Osteocyte (in vitro differentiated cells): Measurements from ENCODE around the gene DDX52. TPM values are rescaled to one million over a fixed set of nuclear protein-coding genes. Genes with fewer than 3 reads are reported as not detected.
A peak's percentile ranks its signal among the peaks of the same experiment; 100 is the strongest.

Experiments
- DNase-seq: peaks from one replicate; pipeline ENCODE4 v3.0.0; 2021; ENCODE audit warnings: mixed read lengths; ENCODE audit not compliant: unreplicated experiment; ENCODE audit errors: extremely low spot score
- H3K27ac Mint-ChIP-seq: one replicate; pipeline ENCODE4 v1.8.0; 2021; ENCODE audit warnings: mild to moderate bottlenecking, mixed read lengths; ENCODE audit not compliant: unreplicated experiment
- H3K27me3 Mint-ChIP-seq: one replicate; pipeline ENCODE4 v1.8.0; 2021; ENCODE audit warnings: mixed read lengths; ENCODE audit not compliant: unreplicated experiment
- H3K36me3 Mint-ChIP-seq: one replicate; pipeline ENCODE4 v1.8.0; 2021; ENCODE audit warnings: mixed read lengths; ENCODE audit not compliant: unreplicated experiment
- H3K4me1 Mint-ChIP-seq: one replicate; pipeline ENCODE4 v1.8.0; 2021; ENCODE audit warnings: mixed read lengths; ENCODE audit not compliant: unreplicated experiment
- H3K4me3 Mint-ChIP-seq: one replicate; pipeline ENCODE4 v1.8.0; 2021; ENCODE audit warnings: mild to moderate bottlenecking, moderate library complexity, mixed read lengths; ENCODE audit not compliant: unreplicated experiment
- H3K9me3 Mint-ChIP-seq: one replicate; pipeline ENCODE4 v1.8.0; 2021; ENCODE audit warnings: mixed read lengths; ENCODE audit not compliant: unreplicated experiment
- total RNA-seq: library from RNA; stranded (reverse); gene quantifications from 2 replicates; pipeline ENCODE4 v1.2.1, GENCODE V29; 2021
- TF ChIP-seq, protein P1 (sequence below): fragments of 200-600 bp; sonication (generic); IDR thresholded peaks from 2 replicates; pipeline ENCODE4 v1.5.0; 2021; ENCODE audit warnings: antibody characterized with exemption, mild to moderate bottlenecking, moderate library complexity

The DDX52 gene
- total RNA-seq, 1 donor from 2014 or later, result 46.4 TPM

GRCh38 chr17:37659925-37660324 lies 16.7 kb upstream of the DDX52 start:
- no peaks in the 10 kb centered on the region for H3K36me3 Mint-ChIP-seq
- H3K27me3 Mint-ChIP-seq, result no peaks in the 10 kb centered on the region
- H3K4me3 Mint-ChIP-seq, result no peak overlapping the region
- no peak overlapping the region for H3K27ac Mint-ChIP-seq
- no peaks in the 10 kb centered on the region for H3K9me3 Mint-ChIP-seq
- H3K4me1 Mint-ChIP-seq, result no peaks in the 10 kb centered on the region
- TF ChIP-seq, protein P1, sequence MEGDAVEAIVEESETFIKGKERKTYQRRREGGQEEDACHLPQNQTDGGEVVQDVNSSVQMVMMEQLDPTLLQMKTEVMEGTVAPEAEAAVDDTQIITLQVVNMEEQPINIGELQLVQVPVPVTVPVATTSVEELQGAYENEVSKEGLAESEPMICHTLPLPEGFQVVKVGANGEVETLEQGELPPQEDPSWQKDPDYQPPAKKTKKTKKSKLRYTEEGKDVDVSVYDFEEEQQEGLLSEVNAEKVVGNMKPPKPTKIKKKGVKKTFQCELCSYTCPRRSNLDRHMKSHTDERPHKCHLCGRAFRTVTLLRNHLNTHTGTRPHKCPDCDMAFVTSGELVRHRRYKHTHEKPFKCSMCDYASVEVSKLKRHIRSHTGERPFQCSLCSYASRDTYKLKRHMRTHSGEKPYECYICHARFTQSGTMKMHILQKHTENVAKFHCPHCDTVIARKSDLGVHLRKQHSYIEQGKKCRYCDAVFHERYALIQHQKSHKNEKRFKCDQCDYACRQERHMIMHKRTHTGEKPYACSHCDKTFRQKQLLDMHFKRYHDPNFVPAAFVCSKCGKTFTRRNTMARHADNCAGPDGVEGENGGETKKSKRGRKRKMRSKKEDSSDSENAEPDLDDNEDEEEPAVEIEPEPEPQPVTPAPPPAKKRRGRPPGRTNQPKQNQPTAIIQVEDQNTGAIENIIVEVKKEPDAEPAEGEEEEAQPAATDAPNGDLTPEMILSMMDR, result no peak
- DNase-seq, result no peak

GRCh38 chr17:37657202-37657601 lies 14.0 kb upstream of the DDX52 start:
- DNase-seq, result no peak
- Mint-ChIP-seq H3K27me3 (no peaks in the 10 kb centered on the region), H3K9me3 (no peaks in the 10 kb centered on the region), H3K27ac (no peak overlapping the region), H3K4me3 (no peak overlapping the region), H3K4me1 (no peaks in the 10 kb centered on the region), H3K36me3 (no peaks in the 10 kb centered on the region)
- TF ChIP-seq, protein P1, result no peak

DNA sequence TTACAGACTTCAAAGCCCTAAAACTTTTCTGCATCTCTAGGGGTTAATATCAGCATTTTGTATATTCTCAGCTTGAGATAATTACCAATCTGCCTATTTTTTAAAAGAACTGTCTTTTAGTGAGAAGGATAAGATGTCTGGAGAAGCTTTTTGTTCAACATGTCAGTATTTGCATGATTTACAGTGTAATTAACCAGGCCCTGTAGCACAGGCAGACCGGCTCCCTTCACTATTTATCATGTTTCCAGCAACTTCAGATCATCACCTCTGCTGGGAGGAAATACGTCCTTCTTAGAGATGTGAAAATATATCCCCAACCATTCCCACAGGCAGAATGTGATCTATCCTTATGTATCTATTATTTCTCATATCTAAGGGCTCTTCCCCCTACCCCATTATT lies 8.6 kb upstream of the DDX52 start:
- no peaks in the 10 kb centered on the region for H3K36me3 Mint-ChIP-seq
- H3K27me3 Mint-ChIP-seq, result no peaks in the 10 kb centered on the region
- TF ChIP-seq, protein P1, result no peak
- no peak overlapping the region for H3K4me3 Mint-ChIP-seq
- peaks cover 18% of the 10 kb centered on the region for H3K4me1 Mint-ChIP-seq
- no peaks in the 10 kb centered on the region for H3K9me3 Mint-ChIP-seq
- no peak overlapping the region for H3K27ac Mint-ChIP-seq
- no peak for DNase-seq

GRCh38 chr17:37650419-37651003 lies 7.3 kb upstream of the DDX52 start:
- no peak for DNase-seq
- H3K36me3 Mint-ChIP-seq, result no peaks in the 10 kb centered on the region
- TF ChIP-seq, protein P1, result peak; percentile 67
- H3K27ac Mint-ChIP-seq, result no peak overlapping the region
- no peaks in the 10 kb centered on the region for H3K9me3 Mint-ChIP-seq
- H3K27me3 Mint-ChIP-seq, result no peaks in the 10 kb centered on the region
- H3K4me1 Mint-ChIP-seq, result peaks cover 18% of the 10 kb centered on the region
- H3K4me3 Mint-ChIP-seq, result no peak overlapping the region

DNA sequence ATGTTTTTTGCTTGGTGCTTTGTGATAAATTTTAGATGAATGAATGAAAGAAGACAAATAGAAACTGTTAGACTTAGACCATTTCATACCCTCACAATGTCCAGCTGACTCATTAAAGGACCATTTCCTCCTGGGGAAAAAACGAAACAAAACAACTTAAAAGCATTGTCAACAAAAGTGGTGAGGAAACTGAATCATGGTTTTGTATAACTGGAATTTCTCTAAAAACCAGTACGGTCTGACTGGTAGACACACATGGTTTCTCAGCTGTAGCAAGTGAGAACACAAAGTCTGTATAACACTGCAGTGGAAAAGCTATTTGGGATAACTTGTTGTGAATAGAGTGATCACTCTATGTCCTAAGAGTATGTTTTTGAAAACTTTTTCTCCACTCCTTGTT lies 5.3 kb upstream of the DDX52 start:
- no peaks in the 10 kb centered on the region for H3K27me3 Mint-ChIP-seq
- peak overlapping the region; percentile 72 for H3K27ac Mint-ChIP-seq
- H3K4me3 Mint-ChIP-seq, result no peak overlapping the region
- peaks cover 23% of the 10 kb centered on the region for H3K4me1 Mint-ChIP-seq
- no peaks in the 10 kb centered on the region for H3K9me3 Mint-ChIP-seq
- TF ChIP-seq, protein P1, result no peak
- H3K36me3 Mint-ChIP-seq, result no peaks in the 10 kb centered on the region
- no peak for DNase-seq
